GM21619 (cell line): ENCODE results near the gene TMEM9B.
"Not testable (repeated sequence)": the region's sequence is repeated elsewhere in the genome, so short reads cannot be mapped to it uniquely, and the experiment has no call there.

Source experiments
- ATAC-seq: cut with Tn5 transposase; IDR thresholded peaks from one replicate; pipeline ENCODE4 v1.9.1; 2021; ENCODE audit not compliant: unreplicated experiment

The TMEM9B gene

GRCh38 chr11:8964324-8965320 is at the start of gene TMEM9B:
Gene TMEM9B (minus strand): TSS chr11:8964442. CDS start chr11:8964313, 129 bp downstream.
- peak; percentile 77 for ATAC-seq

- no peak for ATAC-seq
Observed at GRCh38 chr11:9013373-9013772, 49.1 kb upstream of the TMEM9B start.

- ATAC-seq: not testable (repeated sequence)
Observed at GRCh38 chr11:9009538-9009937, 45.3 kb upstream of the TMEM9B start.

- ATAC-seq: no peak
Observed at GRCh38 chr11:9008661-9009060, 44.4 kb upstream of the TMEM9B start.

GRCh38 chr11:9008011-9008550 is 43.8 kb upstream of the TMEM9B start:
- no peak for ATAC-seq

GRCh38 chr11:9005087-9005486 is 40.8 kb upstream of the TMEM9B start:
- no peak for ATAC-seq

GRCh38 chr11:9004183-9004926 is 40.1 kb upstream of the TMEM9B start:
- ATAC-seq: no peak

- ATAC-seq: no peak
Observed at GRCh38 chr11:9003573-9004182, 39.4 kb upstream of the TMEM9B start, which contains the start of gene NRIP3. Gene NRIP3 (minus strand): TSS chr11:9004001. CDS start chr11:9003935, 66 bp downstream.

- no peak for ATAC-seq
Observed at GRCh38 chr11:9002920-9003572, 38.8 kb upstream of the TMEM9B start.

- ATAC-seq: no peak
Observed at GRCh38 chr11:9001736-9002135, 37.5 kb upstream of the TMEM9B start.

GRCh38 chr11:8998017-8998416 is 33.8 kb upstream of the TMEM9B start:
- no peak for ATAC-seq

GRCh38 chr11:8997451-8997850 is 33.2 kb upstream of the TMEM9B start:
- ATAC-seq: no peak

- no peak for ATAC-seq
Observed at GRCh38 chr11:8989453-8989852, 25.2 kb upstream of the TMEM9B start.

GRCh38 chr11:8988329-8989234 is 24.3 kb upstream of the TMEM9B start:
- no peak for ATAC-seq

GRCh38 chr11:8987446-8987845 is 23.2 kb upstream of the TMEM9B start:
- no peak for ATAC-seq

GRCh38 chr11:8986772-8987171 is 22.5 kb upstream of the TMEM9B start:
- not testable (repeated sequence) for ATAC-seq

GRCh38 chr11:8985462-8985861 is 21.2 kb upstream of the TMEM9B start:
- ATAC-seq: no peak

- ATAC-seq: no peak
Observed at GRCh38 chr11:8983552-8983951, 19.3 kb upstream of the TMEM9B start.

- ATAC-seq: no peak
Observed at GRCh38 chr11:8980485-8980884, 16.2 kb upstream of the TMEM9B start.
